Measurements from ENCODE around the gene DIP2A.

The DIP2A gene

GRCh38 chr21:46618738-46619379 lies 160.2 kb downstream of the DIP2A start:
- Histone ChIP-seq H3K4me3 (ENCODE audit: low read length) (no peak overlapping the region), H3K4me1 (ENCODE audit: control insufficient read depth, insufficient read depth, low read length) (no peaks in the 10 kb centered on the region), H3K36me3 (ENCODE audit: control insufficient read depth, insufficient read depth, low read length) (no peaks in the 10 kb centered on the region), H3K9me3 (ENCODE audit: control insufficient read depth, insufficient read depth, low read length) (no peaks in the 10 kb centered on the region), H3K27ac (ENCODE audit: low read length) (no peak overlapping the region), H3K27me3 (ENCODE audit: control insufficient read depth, insufficient read depth, low read length) (no peaks in the 10 kb centered on the region)
- WGBS (ENCODE audit: insufficient coverage, insufficient read length), result no CpG with 5 or more reads among the region's 5 CpGs
- DNase-seq (ENCODE audit: low read depth, low spot score), result no peak

All from iPS DF 6.9 (cell line).